NCI-H2107 treated with DMSO at 0.1 percent for 48 hours (cell line): ENCODE results near the gene ADGRF3.
A peak's percentile ranks its signal among the peaks of the same experiment; 100 is the strongest.
"Not testable (repeated sequence)": the region's sequence is repeated elsewhere in the genome, so short reads cannot be mapped to it uniquely, and the experiment has no call there.

ENCODE experiments used
- DNase-seq: peaks from one replicate; lab custom pipeline; 2025; ENCODE audit not compliant: unreplicated experiment; lab: John Stamatoyannopoulos, UW

Gene ADGRF3

DNA sequence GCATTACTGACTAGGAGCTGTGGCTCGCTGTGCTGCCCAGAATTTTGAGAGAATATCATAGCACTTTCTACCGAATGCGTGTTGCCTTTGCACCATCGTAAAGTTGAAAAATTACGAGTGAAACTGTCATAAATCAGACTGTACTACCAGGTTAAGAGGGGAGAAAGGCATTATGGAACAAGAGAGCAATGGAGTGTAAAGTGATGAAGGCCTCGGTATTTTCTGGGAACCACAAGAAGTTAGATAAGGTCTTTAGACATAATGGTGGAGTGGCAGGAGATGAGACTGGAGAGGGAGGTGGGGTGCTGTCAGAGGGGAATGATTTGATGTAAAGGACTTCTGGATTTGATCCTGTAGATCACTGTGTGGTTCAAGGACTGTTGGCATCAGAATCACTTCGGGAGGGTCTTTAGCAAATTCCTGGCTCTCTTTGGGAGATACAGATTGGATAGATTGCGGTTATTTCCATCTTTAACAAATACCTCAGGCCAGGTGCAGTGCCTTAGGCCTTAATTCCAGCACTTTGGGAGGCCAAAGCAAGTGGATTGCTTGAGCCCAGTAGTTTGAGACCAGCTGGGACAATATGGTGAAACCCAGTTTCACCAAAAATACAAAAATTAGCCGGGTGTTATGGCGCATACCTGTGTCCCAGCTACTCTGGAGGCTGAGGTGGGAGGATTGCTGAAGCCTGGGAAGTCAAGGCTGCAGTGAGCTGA, 4.9 kb upstream of the ADGRF3 start:
- DNase-seq: no peak

DNA sequence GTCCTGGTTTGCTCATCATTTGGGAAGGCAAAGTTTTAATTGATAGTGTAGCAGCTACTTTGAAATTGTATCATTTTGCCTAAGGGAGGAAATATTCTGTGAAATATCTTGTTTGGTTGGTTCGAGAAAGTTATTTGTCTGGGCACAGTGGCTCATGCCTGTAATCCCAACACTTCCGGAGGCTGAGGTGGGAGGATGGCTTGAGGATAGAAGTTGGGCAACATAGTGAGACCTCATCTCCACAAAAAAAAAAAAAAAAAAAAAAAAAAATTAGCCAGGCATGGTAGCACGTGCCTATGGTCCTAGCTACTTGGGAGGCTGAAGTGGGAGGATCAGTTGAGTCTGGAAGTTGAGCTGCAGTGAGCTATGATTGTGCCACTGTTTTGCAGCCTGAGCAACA, 3.1 kb upstream of the ADGRF3 start:
- DNase-seq: no peak

DNA sequence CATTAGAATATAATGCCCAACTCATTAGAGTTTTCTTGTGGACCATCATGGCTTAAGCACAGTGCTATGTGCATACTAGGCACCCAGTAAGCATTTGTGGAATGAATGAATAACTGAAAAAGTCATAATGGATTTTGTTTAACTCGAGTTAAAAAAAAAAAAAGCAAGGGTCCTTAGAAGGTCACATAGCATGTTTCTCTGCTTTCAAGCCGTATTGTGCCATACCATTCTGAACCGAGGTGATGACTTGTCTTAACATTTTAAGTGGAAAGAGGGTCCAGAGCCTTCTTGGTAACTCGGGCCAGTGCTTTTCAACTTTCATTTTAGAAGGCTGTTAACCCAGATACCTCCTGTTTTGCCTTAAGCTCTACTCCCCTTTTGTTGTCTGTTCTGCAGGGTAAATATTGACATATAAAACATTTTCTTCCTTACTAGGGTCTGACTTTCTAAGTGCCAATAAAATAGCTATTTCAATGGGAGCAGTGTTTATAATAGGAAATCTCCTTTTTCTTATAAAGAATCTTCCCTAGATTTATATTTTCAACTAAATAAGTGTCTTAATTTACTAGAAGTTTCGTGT, 787 bp upstream of the ADGRF3 start:
- DNase-seq: no peak

DNA sequence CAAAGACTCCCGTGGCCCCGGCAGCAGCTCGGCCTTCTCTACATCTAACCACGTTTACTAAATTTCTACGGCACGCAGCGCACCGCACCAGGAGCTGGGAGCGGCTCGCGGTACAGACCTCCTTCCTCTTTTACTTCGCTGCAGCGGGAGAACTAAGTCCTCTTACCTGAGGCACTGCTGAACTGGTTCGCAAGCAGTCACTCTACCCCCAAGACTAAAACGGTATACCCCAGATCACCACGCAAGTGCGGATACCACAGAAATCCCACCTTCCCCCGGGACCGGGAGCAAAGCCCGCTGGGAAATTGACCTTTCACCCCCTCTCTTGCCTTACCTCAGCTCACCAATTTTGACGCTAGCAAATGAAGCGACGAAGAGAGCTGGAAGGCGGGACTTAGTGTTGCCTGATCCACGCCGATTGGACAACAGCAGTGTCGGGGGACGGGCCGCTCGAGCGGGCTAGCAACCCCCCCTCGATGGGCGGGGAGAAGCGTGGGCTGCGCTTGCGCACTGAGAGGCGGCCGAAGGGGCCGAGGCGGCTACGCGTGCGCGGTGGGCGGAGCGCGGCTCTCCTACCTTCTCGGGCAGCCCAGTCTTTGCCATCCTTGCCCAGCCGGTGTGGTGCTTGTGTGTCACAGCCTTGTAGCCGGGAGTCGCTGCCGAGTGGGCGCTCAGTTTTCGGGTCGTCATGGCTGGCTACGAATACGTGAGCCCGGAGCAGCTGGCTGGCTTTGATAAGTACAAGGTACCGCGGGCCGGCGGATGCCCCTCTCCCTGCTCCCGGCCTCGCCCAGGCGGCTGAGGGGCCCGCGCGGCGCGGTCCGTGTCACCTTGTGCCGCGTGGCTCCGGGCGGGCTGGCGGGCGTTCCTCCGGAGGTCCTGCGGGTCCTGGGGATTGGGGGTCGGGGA, 790 bp downstream of the ADGRF3 start, which contains the start of gene SELENOI:
Gene SELENOI (plus strand): TSS at position 599 of the 909 bp plus-strand sequence. CDS start 90 bp downstream, at position 689.
- DNase-seq: peak; percentile 98

DNA sequence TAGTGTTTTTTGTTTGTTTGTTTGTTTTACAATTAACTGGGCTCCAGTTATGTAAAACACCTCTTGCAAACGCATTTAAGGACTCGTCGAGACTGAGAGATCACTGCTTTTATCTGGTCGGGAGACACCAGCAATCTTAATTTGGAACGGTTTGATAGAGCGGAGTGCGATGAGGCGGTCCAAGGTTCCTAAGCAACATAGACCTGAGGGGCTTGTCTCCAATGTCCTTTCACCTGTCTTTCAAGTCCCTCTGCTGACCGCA, 1.4 kb downstream of the ADGRF3 start:
- DNase-seq: peak; percentile 33

DNA sequence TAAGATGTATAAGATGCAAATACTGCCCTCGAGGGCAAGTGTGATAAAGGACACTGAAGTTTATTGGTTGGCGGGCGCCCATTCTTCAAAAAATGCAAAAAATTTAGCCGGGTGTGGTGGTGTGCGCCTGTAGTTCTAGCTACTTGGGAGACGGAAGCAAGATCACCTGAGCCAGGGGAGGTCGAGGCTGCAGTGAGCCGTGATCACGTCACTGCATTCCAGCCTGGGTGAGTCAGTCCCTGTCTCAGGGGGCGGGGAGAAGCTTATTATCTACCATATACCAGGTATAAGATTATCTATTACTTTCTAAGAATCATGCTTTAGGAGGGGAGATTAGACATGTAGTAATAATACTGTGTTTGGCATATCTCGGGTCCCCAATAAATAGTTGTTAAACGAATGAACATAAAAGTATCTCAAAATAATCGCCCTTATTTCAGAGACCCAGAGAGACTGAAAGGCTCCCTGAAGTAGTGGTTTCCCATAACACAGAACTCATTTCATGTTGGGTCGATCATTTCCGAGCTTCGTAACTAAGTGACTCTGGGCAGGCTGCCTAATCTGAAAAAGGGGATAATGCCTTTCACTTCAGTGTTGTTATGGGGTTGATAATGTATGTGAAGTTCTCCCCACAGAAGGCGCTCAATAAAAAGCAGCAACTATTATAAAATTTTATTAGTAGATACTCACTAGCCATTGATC, 1.9 kb downstream of the ADGRF3 start:
- DNase-seq: no peak

DNA sequence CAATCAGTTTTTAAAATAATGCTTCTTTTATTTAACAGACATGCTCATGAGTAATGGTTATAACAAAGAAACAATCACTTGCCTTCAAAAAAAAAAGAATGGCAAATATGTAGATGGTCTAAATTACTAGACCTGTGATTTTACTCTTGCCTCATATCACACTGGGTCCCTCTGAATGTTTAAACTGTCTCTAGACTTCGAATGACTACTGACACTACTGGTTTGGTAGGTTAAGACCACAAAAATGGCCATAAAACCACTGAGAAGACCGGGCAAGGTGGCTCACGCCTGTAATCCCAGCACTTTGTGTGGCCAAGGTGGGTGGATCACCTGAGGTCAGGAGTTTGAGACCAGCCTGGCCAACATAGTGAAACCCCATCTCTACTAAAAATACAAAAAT, 5.8 kb downstream of the ADGRF3 start:
- no peak for DNase-seq

DNA sequence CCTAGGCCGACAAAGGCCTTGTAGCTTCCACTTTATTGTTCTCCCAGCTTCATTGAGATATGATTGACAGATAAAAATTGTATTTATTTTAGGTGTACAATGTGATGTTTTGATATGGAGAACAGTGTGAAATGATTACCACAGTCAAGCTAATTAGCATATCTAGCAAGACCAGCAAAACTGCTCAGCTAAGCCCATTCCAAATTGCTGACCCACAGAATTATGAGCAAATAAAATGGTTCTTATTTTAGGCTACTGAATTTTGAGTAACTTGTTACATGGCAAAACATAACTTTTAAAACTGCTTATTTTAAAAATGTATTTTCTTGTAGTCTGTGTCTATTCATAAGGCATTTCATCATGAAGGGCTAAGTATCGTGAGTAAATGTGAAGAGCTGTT, 9.3 kb downstream of the ADGRF3 start:
- no peak for DNase-seq

DNA sequence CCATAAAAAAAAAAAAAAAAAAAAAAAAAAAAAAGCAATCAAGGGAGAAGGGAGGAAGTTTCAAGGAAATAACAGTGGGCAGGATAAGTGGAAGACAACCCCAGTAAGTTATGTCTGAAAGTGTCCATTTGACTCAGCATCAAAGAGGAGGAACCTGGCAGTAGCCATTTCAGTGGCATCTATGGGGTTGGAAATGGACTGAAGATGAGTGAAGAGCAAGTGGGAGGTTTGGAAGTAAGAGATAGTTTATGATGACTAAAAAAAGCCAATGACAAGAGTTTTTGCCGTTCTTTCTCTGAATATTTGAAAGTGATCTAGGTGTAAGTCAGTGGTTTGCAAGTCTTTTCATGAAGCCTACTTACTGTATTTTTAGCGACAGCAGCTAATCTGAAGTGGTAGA, 9.9 kb downstream of the ADGRF3 start:
- no peak for DNase-seq

DNA sequence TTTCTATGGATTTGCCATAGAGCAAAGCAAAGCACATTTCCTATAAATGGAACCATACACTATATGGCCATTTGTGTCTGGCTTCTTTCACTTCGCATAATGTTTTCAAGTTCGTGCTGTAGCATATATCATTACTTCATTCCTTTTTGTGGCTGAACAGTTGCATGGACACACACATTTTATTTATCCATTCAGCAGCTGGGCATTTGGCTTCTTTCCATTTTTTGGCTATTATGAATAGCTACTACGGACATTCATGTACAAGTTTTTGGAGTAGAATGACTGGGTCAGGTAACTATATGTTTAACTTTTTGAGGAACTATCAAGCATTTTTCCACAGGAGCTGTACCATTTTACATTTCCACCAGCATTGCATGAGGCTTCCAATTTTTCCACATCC, 11.4 kb downstream of the ADGRF3 start:
- DNase-seq: no peak

DNA sequence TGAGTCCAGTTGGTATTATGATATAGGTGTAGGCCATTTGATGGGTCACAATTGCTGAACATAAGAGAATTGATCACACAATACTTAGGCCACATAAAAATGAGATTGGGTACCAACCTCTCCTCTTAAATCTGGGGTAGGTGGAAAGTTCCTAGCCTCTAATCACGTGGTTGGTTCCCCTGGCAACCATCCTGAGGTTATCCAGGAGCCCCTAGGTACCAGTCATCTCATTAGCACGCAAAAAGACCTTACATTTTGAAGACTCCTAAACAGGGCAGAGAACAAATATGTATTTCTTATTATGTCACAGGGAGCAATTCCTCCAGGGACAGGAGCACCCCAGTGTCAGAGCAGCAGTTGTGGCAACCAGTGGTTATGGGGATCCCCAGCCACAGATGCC, 13.3 kb downstream of the ADGRF3 start:
- DNase-seq: no peak

DNA sequence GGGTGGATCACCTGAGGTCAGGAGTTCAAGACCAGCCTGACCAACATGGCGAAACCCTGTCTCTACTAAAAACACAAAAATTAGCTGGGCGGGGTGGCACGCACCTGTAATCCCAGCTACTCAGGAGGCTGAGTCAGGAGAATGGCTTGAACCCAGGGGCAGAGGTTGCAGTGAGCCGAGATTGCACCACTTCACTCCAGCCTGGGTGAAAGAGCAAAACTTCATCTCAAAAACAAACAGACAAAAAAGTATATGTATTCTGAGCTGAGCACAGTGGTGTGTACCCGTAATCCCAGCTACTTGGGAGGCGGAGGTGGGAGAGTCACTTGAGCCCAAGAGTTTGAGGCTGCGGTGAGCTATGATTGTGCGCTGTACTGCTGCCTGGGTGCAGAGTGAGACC, 15.3 kb downstream of the ADGRF3 start:
- not testable (repeated sequence) for DNase-seq

DNA sequence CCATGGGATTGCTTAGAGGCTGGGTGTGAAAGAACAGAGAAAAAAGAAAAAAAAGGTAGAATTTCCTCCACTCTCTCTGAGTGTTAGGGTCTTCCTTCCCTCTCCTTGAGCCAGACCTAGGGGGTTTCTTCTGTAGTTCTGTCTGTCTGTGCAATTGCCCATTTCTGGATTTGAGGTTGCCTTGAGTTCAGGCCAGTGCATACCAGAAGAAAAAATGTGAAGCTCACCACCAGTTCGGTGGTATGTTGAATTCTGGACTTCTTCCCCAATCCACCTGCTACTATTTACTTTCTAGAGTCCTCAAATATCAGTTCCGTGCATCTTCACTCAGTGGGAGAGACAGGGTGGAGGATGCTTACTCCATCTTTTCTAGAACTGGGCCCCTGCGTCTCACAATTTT, 16.0 kb downstream of the ADGRF3 start:
- no peak for DNase-seq

DNA sequence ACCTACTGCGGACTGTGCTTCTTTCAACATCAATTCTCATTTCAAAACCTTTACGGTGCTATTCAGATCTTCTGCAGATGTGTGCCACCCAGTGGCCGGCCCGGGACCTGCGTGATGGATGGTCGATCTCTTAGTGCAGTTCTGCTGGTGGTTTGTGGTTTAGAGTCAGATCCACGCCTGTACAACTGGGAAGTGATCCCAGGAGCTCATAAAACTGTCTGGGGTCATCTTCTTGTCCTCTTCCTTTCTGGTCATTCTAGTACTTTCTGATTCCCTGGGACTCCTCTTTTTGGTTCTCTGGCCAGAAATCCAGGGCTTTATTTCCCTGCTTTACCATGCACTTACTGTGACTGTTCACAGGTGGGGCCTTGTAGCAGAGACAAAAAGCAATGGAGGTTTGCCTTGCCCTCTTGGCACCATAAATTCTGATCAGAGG, 16.5 kb downstream of the ADGRF3 start:
- DNase-seq: peak; percentile 71

DNA sequence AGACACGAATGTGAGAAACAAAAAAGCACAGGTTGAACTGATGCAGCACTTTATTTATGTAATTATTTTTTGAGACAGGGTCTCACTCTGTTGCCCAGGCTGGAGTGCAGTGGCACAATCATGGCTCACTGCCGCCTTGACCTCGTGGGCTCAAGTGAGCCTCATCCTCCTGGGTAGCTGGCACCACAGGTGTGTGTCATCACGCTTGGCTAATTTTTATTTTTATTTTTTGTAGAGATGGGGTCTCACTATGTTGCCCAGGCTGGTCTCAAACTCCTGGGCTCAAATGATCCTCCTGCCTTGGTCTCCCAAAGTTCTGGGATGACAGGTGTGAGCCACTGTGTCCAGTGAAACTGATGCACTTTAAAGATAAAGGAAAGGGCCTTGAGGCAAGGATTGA, 17.5 kb downstream of the ADGRF3 start:
- not testable (repeated sequence) for DNase-seq

DNA sequence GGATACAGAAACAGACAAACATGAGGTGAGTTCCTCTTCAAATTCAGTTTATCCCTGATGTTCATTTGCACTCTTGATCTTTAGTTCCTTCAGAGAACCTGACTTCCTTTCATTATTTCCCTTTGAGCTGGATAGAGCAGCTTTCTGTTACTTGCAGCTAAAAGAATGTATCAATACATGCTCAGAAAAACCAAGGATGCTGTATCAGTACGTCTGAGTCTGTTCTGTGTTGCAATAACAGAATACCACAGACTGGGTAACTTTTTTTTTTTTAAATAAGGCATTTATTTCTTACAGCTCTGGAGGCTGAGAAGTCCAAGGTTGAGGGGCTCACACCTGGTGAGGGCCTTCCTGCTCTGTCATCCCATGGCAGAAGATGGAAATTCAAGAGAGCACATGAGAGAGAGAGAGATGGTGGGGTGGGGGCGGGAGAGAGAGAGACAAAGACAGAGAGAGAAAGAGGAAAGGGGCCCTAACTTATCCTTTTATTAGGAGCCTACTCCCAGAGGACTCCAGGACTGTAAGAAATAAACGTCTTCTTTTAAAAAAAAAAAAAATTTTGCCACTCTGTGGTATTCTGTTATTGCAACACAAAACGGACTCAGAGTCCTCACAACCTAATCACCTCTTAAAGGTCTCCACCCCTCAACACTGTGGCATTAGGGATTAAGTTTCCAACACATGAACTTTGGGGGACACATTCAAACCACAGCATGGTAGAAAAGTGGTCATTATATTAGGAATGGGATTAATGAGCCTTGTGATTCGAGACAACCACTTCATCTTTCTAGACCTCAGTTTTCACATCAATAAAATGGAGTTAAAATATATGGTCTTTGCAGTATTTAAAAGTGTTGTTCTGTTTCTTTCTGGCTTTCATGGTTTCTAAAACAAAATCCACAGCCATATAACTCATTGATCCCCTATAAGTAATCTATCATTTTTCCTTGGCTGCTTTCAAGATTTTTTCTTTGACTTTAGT, 19.0 kb downstream of the ADGRF3 start:
- DNase-seq: no peak

DNA sequence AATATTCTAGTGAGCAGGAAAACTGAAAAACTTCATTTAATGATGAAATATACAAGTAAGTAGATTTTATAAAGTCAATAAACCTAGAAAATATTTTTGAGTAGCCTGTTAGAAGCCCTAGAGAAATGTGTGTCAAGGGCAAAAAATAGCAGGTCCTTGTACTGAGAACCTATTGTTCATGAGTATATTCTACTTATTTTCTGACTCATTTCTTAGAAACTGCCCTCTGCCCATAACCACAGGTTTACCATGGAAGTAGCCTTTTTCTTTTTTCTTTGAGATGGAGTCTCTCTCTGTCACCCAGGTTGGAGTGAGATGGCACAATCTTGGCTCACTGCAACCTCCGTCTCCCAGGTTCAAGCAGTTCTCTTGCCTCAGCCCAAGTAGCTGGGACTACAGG, 20.1 kb downstream of the ADGRF3 start:
- no peak for DNase-seq

DNA sequence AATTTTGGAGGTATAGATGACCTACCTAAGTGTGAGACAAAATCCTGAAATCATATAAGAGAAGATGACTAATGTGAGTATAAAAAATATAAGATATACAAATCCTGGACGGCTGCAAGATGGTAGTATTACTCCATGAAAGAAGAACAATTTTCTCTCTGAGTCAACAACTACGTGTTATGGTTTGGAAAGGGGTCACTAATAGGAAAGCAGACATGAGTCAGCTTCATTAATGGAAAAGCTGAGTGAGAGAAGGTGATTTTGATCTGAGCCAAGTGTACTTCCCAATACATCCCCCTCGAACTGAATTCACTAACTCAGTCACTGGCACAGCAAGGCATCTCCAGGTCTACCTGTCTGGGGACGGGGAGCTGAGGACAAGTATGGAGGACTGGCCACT, 20.7 kb downstream of the ADGRF3 start:
- no peak for DNase-seq

DNA sequence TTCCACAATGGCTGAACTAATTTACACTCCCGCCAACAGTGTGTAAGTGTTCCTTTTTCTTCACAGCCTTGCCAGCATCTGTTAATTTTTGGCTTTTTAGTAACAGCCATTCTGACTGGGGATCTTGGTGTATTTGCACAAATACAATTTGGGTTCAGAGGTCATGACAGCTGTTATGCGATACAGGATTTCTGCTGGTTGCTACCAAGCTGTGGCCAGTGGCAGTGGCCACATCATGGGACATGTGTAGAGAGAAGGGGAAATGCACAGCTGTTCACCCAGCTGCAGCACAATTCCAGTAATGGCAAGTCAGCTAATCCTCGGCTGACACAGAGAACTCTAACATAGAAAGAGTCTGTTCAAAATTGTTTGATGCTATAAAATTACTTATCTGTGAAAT, 21.7 kb downstream of the ADGRF3 start:
- DNase-seq: no peak

DNA sequence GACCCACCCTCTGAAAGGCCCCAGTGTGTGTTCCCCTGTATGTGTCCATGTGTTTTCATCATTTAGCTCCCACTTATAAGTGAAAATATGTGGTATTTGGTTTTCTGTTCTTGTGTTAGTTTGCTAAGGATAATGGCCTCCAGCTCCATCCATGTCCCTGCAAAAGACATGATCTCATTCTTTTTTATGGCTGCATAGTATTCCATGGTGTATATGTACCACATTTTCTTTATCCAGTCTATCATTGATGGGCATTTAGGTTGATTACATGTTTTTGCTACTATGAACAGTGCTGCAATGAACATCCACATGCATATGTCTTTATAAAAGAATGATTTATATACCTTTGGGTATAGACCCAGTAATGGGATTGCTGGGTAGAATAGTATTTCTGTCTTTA, 22.1 kb downstream of the ADGRF3 start:
- DNase-seq: not testable (repeated sequence)
